ENCODE data around the gene EMP1. TPM values are rescaled to one million over a fixed set of nuclear protein-coding genes. Genes with fewer than 3 reads are reported as not detected.

EMP1 gene
- total RNA-seq, 1 donor from 2014 or later, result 6.3 TPM

GRCh38 chr12:13215056-13215455, 18.5 kb downstream of the EMP1 start:
- intact Hi-C loops (cut with micrococcal nuclease), result no loop called here

- intact Hi-C loops (cut with micrococcal nuclease), result no loop called here
Measured at GRCh38 chr12:13218641-13219040, 22.1 kb downstream of the EMP1 start.

GRCh38 chr12:13219320-13219719, 22.8 kb downstream of the EMP1 start:
- intact Hi-C loops (cut with micrococcal nuclease), result no loop called here

GRCh38 chr12:13220838-13221237, 24.3 kb downstream of the EMP1 start:
- intact Hi-C loops (cut with micrococcal nuclease), result no loop called here

- intact Hi-C loops (cut with micrococcal nuclease), result no loop called here
Measured at GRCh38 chr12:13222076-13222475, 25.6 kb downstream of the EMP1 start.

- intact Hi-C loops (cut with micrococcal nuclease), result no loop called here
Measured at GRCh38 chr12:13223179-13223804, 26.8 kb downstream of the EMP1 start.

- intact Hi-C loops (cut with micrococcal nuclease), result no loop called here
Measured at GRCh38 chr12:13223941-13224340, 27.4 kb downstream of the EMP1 start.

GRCh38 chr12:13227191-13227590, 30.7 kb downstream of the EMP1 start:
- intact Hi-C loops (cut with micrococcal nuclease), result no loop called here

- intact Hi-C loops (cut with micrococcal nuclease), result no loop called here
Measured at GRCh38 chr12:13228579-13228978, 32.1 kb downstream of the EMP1 start.

GRCh38 chr12:13229504-13229903, 33.0 kb downstream of the EMP1 start:
- intact Hi-C loops (cut with micrococcal nuclease), result no loop called here

GRCh38 chr12:13230500-13230899, 34.0 kb downstream of the EMP1 start:
- intact Hi-C loops (cut with micrococcal nuclease), result no loop called here

GRCh38 chr12:13233830-13234641, 37.5 kb downstream of the EMP1 start:
- intact Hi-C loops (cut with micrococcal nuclease), result loop anchor here (1.0 kb wide), 2 partner anchors 136 to 318 kb away; no protein-coding TSS in a partner anchor

GRCh38 chr12:13238204-13238603, 41.7 kb downstream of the EMP1 start:
- intact Hi-C loops (cut with micrococcal nuclease), result no loop called here

GRCh38 chr12:13241833-13242488, 45.4 kb downstream of the EMP1 start:
- intact Hi-C loops (cut with micrococcal nuclease), result no loop called here

GRCh38 chr12:13242936-13243335, 46.4 kb downstream of the EMP1 start:
- intact Hi-C loops (cut with micrococcal nuclease), result no loop called here

- intact Hi-C loops (cut with micrococcal nuclease), result no loop called here
Measured at GRCh38 chr12:13243516-13244070, 47.1 kb downstream of the EMP1 start.

- intact Hi-C loops (cut with micrococcal nuclease), result no loop called here
Measured at GRCh38 chr12:13247596-13247995, 51.1 kb downstream of the EMP1 start.

GRCh38 chr12:13248964-13249363, 52.4 kb downstream of the EMP1 start:
- intact Hi-C loops (cut with micrococcal nuclease), result no loop called here

- intact Hi-C loops (cut with micrococcal nuclease), result no loop called here
Measured at GRCh38 chr12:13250416-13250815, 53.9 kb downstream of the EMP1 start.

- intact Hi-C loops (cut with micrococcal nuclease), result no loop called here
Measured at GRCh38 chr12:13251521-13251920, 55.0 kb downstream of the EMP1 start.

- intact Hi-C loops (cut with micrococcal nuclease), result no loop called here
Measured at GRCh38 chr12:13252024-13252423, 55.5 kb downstream of the EMP1 start.

- intact Hi-C loops (cut with micrococcal nuclease), result no loop called here
Measured at GRCh38 chr12:13252616-13253015, 56.1 kb downstream of the EMP1 start.
